Activated naive CD8-positive, alpha-beta T cell (primary cell): ENCODE measurements around the gene TET1.
A peak's percentile ranks its signal among the peaks of the same experiment; 100 is the strongest.
"Not testable (repeated sequence)": the region's sequence is repeated elsewhere in the genome, so short reads cannot be mapped to it uniquely, and the experiment has no call there.

Experiments used
- H3K27ac Mint-ChIP-seq: one replicate; pipeline ENCODE4 v1.8.0; 2021; ENCODE audit warnings: mixed read lengths
- H3K27me3 Mint-ChIP-seq: one replicate; pipeline ENCODE4 v1.8.0; 2021; ENCODE audit warnings: mixed read lengths
- H3K36me3 Mint-ChIP-seq: one replicate; pipeline ENCODE4 v1.8.0; 2021; ENCODE audit warnings: mixed read lengths
- H3K4me1 Mint-ChIP-seq: one replicate; pipeline ENCODE4 v1.8.0; 2021; ENCODE audit warnings: low read depth, mixed read lengths
- H3K4me3 Mint-ChIP-seq: one replicate; pipeline ENCODE4 v1.8.0; 2021; ENCODE audit warnings: mild to moderate bottlenecking, mixed read lengths
- H3K9me3 Mint-ChIP-seq: one replicate; pipeline ENCODE4 v1.8.0; 2021; ENCODE audit warnings: low read depth, mixed read lengths

TET1 gene

DNA sequence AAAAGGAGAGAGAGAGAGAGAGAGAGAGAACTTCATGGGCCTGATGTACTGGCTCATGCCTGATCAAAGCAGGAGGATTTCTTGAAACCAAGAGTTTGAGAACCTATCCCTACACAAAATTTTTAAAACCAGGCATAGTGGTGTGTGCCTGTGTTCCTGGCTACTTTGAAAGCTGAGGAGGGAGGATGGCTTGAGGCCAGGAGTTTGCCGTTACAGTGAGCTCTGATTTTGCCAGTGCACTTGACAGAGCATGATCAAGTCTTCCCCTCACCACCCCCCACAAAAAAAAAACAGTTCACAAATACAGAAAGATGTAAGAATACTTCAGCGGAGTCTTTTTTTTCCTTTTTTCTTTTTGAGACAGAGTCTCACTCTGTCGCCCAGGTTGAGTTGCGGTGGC is 108.8 kb downstream of the TET1 start:
- Mint-ChIP-seq H3K27me3 (no peaks in the 10 kb centered on the region), H3K36me3 (peaks cover 14% of the 10 kb centered on the region), H3K27ac (no peak overlapping the region), H3K9me3 (no peaks in the 10 kb centered on the region), H3K4me3 (no peak overlapping the region), H3K4me1 (no peaks in the 10 kb centered on the region)

DNA sequence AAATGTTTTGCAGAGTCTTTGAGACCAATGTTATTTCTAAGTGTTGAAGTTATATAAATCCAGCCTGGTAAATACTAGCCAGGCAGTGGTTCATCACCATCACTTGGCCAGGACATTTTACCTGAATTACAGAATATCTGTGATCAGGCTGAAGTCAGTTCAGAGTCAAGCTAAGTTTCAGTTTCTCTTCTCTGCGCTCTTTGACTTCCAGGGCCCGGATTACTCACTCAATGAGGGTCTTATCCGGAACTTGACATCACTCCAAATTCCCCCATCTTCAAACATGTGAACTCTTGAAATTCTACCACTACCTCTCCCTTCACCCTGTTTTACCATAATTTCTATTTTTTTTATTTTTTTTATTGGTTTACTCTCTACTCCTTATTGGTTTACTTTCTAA is 124.3 kb downstream of the TET1 start:
- H3K4me3 Mint-ChIP-seq: no peak overlapping the region

DNA sequence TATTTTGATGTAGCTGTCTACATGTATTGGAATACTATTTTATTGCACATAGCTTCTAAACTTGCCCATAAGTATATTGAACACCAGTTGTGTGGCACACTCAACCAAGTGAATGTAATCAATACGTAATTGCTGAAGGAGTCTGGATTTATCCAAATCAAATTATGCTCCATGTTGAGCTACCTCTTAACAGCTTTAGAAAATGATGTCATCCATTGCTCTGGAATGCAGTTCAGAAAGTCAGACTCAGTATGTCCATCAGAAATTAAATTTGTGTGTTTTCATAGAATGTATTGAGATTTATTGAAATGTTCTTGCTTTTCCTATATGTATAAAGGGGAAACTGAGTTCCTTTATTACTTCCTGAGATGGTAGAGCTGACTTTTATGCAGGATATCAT is 135.9 kb downstream of the TET1 start:
- Mint-ChIP-seq H3K4me1 (no peaks in the 10 kb centered on the region), H3K27me3 (no peaks in the 10 kb centered on the region), H3K4me3 (no peak overlapping the region), H3K9me3 (no peaks in the 10 kb centered on the region), H3K36me3 (peaks cover 4% of the 10 kb centered on the region), H3K27ac (no peak overlapping the region)

More for the DNA sequence above, 124.3 kb downstream of the TET1 start:
- Mint-ChIP-seq H3K9me3 (no peaks in the 10 kb centered on the region), H3K27ac (no peak overlapping the region), H3K4me1 (no peaks in the 10 kb centered on the region), H3K36me3 (peaks cover 18% of the 10 kb centered on the region), H3K27me3 (no peaks in the 10 kb centered on the region)

DNA sequence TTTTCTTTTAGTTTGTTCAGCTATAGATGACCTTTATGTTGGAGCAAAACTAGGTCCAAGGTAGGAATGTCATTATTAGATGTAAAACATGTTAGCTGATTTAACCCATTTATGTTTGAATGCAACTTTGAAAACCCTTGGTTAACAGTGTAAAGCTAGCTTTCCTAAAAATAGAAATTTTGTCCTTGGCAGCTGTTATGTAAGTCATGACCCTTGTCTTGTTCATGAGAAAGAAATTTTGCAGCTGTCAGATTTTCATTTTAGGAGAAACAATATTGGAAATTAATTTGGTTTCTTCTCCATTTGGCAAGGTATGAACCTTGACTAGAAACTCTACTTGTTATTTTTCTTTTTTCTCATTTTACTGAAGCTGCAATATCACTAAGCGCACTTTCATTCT is 137.0 kb downstream of the TET1 start:
- Mint-ChIP-seq H3K4me1 (no peaks in the 10 kb centered on the region), H3K4me3 (no peak overlapping the region), H3K36me3 (peaks cover 2% of the 10 kb centered on the region), H3K27me3 (no peaks in the 10 kb centered on the region), H3K27ac (no peak overlapping the region), H3K9me3 (no peaks in the 10 kb centered on the region)

DNA sequence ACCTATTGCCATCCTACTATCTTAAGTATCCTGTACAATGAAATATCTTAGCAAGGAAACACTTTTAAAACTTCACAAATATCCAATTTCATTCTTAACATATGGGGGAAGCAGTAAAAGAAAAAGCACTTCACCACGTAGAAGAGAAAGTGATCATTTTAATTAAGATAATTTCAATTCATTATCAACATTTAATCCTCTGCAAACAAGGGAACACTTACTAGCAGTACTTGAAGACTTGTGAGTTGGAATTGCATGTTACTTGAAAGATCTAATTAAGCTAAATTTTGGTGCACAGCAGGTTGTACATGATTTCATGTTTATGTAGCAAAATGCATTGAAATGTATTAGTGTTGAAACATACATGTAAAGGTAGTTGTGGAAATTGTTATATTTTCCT is 140.1 kb downstream of the TET1 start:
- no peak overlapping the region for H3K27ac Mint-ChIP-seq
- H3K9me3 Mint-ChIP-seq: no peaks in the 10 kb centered on the region
- no peaks in the 10 kb centered on the region for H3K27me3 Mint-ChIP-seq
- H3K36me3 Mint-ChIP-seq: peaks cover 2% of the 10 kb centered on the region
- no peak overlapping the region for H3K4me3 Mint-ChIP-seq
- no peaks in the 10 kb centered on the region for H3K4me1 Mint-ChIP-seq

DNA sequence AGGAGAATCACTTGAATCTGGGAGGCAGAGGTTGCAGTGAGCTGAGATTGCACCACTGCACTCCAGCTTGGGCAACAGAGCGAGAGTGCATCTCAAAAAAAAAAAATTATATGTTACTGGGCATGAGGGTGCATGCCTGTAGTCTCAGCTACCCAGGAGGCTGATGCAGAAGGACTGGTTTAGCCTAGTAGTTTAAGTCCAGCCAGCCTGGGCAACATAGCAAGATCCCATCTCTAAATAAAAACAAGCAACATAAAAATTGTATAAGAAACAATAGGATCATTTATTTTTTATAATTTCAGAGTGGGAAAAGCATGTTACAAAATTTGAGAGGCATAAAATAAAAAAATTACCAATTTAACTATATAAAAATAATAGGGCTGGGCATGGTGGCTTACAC is 145.4 kb downstream of the TET1 start:
- Mint-ChIP-seq H3K4me1 (no peaks in the 10 kb centered on the region), H3K4me3 (no peak overlapping the region), H3K36me3 (no peaks in the 10 kb centered on the region)

DNA sequence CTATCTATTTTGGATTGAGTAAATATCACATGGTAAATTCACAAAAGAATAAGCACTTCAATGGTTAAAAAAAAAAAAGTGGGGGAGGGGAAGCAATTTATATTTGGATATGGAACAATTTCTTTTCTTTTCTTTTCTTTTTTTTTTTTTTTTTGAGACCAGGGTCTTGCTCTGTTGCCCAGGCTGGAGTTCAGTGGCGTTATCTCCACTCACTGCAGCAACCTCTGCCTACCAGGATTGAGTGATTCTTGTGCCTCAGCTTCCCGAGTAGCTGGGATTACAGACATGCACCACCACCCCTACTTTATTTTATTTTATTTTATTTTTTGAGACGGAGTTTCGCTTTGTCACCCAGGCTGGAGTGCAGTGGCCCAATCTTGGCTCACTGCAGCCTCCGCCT is 148.8 kb downstream of the TET1 start:
- H3K4me1 Mint-ChIP-seq, H3K27me3 Mint-ChIP-seq, H3K9me3 Mint-ChIP-seq, H3K36me3 Mint-ChIP-seq, H3K27ac Mint-ChIP-seq, H3K4me3 Mint-ChIP-seq: not testable (repeated sequence)

More for the DNA sequence above, 145.4 kb downstream of the TET1 start:
- Mint-ChIP-seq H3K9me3 (no peaks in the 10 kb centered on the region), H3K27ac (no peak overlapping the region), H3K27me3 (no peaks in the 10 kb centered on the region)

DNA sequence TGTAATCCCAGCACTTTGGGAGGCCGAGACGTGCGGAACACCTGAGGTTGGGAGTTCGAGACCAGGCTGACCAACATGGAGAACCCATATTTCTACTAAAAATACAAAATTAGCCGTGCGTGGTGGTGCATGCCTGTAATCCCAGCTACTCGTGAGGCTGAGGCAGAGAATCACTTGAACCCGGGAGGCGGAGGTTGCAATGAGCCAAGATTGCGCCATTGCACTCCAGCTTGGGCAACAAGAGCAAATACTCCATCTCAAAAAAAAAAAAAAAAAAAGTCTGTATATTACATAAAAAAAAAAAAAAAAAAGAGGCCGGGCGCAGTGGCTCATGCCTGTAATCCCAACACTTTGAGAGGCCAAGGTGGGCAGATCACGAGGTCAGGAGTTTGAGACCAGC is 152.9 kb downstream of the TET1 start:
- H3K4me1 Mint-ChIP-seq, H3K9me3 Mint-ChIP-seq, H3K27ac Mint-ChIP-seq, H3K4me3 Mint-ChIP-seq, H3K36me3 Mint-ChIP-seq, H3K27me3 Mint-ChIP-seq: not testable (repeated sequence)

DNA sequence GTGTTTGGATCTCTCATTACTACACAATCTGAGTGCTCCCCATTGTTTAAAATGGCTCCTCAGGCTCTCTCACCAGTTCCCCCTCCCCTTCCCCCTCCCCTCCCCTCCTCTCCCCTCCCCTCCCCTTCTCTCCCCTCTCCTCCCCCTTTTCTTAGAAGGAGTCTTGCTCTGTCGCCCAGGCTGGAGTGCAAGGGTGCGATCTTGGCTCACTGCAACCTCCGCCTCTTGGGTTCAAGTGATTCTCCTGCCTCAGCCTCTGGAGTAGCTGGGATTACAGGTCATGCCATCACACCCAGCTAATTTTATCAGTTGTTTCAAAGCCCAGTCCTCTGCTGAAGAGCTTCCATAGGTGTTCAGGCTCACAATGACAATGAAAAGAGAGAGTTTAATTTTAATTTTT is 157.3 kb downstream of the TET1 start:
- Mint-ChIP-seq H3K4me3 (no peak overlapping the region), H3K9me3 (no peaks in the 10 kb centered on the region), H3K36me3 (peaks cover 5% of the 10 kb centered on the region)

DNA sequence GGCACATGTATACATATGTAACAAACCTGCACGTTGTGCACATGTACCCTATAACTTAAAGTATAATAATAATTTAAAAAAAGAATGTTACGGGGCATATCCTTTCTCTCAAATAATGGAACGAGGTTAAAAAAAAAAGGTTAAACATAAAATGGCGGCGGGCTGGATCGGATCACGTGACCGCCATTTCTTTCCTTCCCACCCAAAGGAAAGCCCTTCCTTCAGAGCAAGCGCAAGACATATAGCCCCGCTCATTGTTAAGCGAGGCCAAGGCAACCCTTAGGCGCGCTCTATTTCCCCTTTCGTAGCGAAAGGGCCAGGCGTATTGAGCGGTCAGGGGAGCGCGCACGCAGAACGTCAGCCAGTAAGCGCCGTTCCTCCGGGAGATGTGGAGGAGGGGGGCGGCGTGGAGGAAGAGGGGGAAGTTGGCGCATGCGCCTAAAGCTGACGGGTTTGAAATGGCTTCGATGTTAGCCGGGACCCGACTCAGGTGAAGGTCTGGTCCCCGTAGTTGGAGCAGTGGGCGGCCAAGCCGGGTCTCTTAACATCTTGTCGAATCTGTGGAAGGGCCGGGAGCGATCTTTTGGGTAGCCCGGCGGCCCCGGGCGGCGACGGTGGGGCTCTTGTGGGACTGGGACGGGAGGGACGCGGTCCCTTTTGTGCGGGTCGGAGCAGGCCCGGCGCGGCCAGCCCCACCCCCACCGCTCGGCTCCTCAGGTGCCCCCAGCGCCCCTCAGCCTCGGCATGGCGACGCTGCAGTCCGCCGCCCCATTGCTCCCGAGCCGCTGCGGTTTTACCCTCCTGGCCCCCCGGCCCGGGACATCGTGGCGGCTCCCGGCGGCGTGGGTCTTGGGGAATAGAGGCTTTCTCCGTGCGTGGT is 160.9 kb downstream of the TET1 start, which contains the start of gene CCAR1:
Gene CCAR1 (plus strand): TSS at position 447 of the 880 bp plus-strand sequence. CDS start 1,266 bp downstream, outside the sequence.
- Mint-ChIP-seq H3K4me1 (peaks cover 19% of the 10 kb centered on the region), H3K27me3 (no peaks in the 10 kb centered on the region), H3K36me3 (peaks cover 5% of the 10 kb centered on the region), H3K9me3 (no peaks in the 10 kb centered on the region), H3K27ac (peak within 1 kb of the TSS; percentile 99), H3K4me3 (peak within 1 kb of the TSS; percentile 96)

More for the DNA sequence above, 157.3 kb downstream of the TET1 start:
- Mint-ChIP-seq H3K4me1 (peaks cover 11% of the 10 kb centered on the region), H3K27ac (no peak overlapping the region), H3K27me3 (no peaks in the 10 kb centered on the region)

DNA sequence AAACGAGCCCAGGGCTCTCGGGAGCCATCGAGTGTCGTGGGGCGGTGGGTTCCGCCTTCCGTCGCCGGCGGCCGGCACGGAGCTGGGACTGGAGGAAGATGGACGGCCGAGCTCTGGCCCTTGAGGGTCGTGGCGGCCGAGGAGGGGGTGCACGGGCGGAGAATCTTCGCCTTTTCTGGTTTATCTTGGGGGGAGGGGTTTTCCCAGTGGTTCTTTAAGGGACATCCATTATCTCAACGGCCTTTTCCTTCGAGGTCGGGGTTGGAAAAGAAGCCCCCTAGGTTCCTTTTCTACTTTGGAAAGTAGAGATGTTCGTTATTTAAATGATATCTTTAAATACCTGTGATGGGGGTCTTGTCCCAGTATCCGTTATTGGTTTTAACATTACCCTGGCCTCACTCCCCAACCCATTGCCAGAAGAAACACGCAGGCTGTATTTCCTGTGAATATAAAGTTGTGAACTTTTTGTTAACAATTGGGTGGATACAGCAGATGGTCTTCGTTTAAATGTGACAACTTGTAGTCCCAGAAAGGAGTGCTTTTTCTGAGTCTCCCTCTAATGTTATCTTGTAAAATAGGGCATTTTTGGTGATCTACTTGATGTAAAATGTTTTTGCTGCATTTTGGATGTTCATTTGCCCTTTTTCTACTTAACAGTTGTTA is 161.7 kb downstream of the TET1 start:
- no peaks in the 10 kb centered on the region for H3K9me3 Mint-ChIP-seq
- H3K4me1 Mint-ChIP-seq: peaks cover 23% of the 10 kb centered on the region
- H3K27ac Mint-ChIP-seq: peak overlapping the region; percentile 84
- peak overlapping the region; percentile 96 for H3K4me3 Mint-ChIP-seq
- H3K27me3 Mint-ChIP-seq: no peaks in the 10 kb centered on the region
- H3K36me3 Mint-ChIP-seq: peaks cover 5% of the 10 kb centered on the region

DNA sequence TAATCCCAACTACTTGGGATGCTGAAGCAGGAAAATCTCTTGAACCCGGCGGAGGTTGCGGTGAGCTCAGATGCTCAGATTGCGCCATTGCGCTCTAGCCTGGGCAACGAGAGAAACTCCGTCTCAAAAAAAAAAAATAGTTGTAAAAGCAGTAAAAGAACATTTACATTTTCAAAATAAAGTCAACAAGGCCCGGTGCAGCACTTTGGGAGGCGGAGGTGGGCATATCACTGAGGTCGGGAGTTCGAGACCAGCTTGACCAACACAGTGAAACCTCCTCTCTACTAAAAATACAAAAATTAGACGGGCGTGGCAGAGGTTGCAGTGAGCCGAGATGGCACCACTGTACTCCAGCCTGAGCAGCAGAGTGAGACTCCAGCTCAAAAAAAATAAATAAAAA is 164.9 kb downstream of the TET1 start:
- Mint-ChIP-seq H3K27ac (no peak overlapping the region), H3K27me3 (no peaks in the 10 kb centered on the region), H3K4me1 (peaks cover 31% of the 10 kb centered on the region), H3K4me3 (no peak overlapping the region), H3K36me3 (peaks cover 6% of the 10 kb centered on the region), H3K9me3 (no peaks in the 10 kb centered on the region)

DNA sequence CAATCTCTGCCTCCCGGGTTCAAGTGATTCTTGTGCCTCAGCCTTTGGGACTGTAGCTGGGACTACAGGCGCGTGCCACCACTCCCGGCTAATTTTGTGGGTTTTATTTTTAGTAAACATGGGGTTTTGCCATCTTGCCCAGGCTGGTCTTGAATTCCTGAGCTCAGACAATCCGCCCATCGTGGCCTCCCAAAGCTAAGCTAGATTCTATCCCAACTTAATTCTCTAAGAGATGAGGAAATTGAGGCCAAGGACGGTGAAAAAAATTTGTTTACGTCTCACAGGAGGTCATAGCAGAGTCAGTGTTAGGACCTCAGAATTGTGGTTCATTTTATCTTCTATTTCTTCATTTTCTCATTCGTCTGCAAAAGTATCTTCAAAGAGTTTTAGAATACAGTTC is 167.0 kb downstream of the TET1 start:
- Mint-ChIP-seq H3K9me3 (no peaks in the 10 kb centered on the region), H3K27ac (peak overlapping the region; percentile 41), H3K4me3 (no peak overlapping the region), H3K27me3 (no peaks in the 10 kb centered on the region), H3K4me1 (peaks cover 27% of the 10 kb centered on the region), H3K36me3 (peaks cover 7% of the 10 kb centered on the region)

DNA sequence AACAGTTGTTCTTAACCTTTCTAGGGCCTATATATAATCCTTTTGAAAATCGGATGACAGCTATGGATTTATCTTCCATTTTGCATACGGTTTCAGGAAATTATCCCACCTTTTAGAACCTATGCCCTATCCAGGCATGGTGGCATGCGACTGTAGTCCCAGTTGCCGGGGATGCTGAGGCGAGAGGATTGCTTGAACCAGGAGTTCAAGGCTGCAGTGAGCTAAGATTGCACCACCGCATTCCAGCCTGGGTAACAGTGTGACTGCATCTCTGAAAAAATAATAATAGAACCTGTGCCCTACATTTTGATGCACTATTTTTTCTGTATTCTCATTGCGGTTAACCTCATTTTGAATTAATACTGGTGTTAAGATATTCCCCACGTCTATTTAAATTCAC is 172.5 kb downstream of the TET1 start:
- no peaks in the 10 kb centered on the region for H3K9me3 Mint-ChIP-seq
- peaks cover 2% of the 10 kb centered on the region for H3K36me3 Mint-ChIP-seq
- no peak overlapping the region for H3K27ac Mint-ChIP-seq
- no peaks in the 10 kb centered on the region for H3K27me3 Mint-ChIP-seq
- H3K4me1 Mint-ChIP-seq: peaks cover 13% of the 10 kb centered on the region
- H3K4me3 Mint-ChIP-seq: no peak overlapping the region

DNA sequence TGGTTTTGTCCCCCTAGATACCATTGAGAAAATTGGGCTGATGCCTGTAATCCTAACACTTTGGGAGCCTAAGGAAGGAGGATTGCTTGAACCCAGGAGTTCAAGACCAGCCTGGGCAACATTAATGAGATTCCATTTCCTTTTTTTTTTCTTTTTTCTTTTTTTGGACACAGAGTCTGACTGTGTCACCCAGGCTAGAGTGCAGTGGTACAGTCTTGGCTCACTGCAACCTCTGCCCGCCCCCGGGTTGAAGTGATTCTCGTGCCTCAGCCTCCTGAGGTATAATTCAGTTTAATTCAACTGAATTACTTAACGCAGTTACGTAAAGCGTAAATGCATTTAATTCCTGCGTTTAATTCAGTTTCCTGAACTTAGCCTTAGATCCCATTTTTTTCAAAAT is 174.2 kb downstream of the TET1 start:
- H3K27me3 Mint-ChIP-seq: no peaks in the 10 kb centered on the region
- H3K4me1 Mint-ChIP-seq: peaks cover 13% of the 10 kb centered on the region
- H3K9me3 Mint-ChIP-seq: no peaks in the 10 kb centered on the region
- peaks cover 2% of the 10 kb centered on the region for H3K36me3 Mint-ChIP-seq
- no peak overlapping the region for H3K4me3 Mint-ChIP-seq
- no peak overlapping the region for H3K27ac Mint-ChIP-seq
